HUES6 (cell line): Measurements from ENCODE around the gene PIM3.
A peak's percentile ranks its signal among the peaks of the same experiment; 100 is the strongest.
"Not testable (repeated sequence)": the region's sequence is repeated elsewhere in the genome, so short reads cannot be mapped to it uniquely, and the experiment has no call there.

ENCODE experiments used
- H3K27ac ChIP-seq: 2 replicates; pipeline ENCODE4 v1.7.0; 2013; ENCODE audit warnings: low read depth, mild to moderate bottlenecking, low read length, inconsistent platforms
- H3K27me3 ChIP-seq: 2 replicates; pipeline ENCODE4 v1.6.1; 2013; ENCODE audit warnings: low read length; ENCODE audit not compliant: control insufficient read depth, insufficient read depth
- H3K36me3 ChIP-seq: 2 replicates; pipeline ENCODE4 v1.6.1; 2013; ENCODE audit warnings: low read length; ENCODE audit not compliant: control insufficient read depth, insufficient read depth
- H3K4me1 ChIP-seq: 2 replicates; pipeline ENCODE4 v1.6.1; 2013; ENCODE audit warnings: low read length; ENCODE audit not compliant: control insufficient read depth, insufficient read depth
- H3K4me3 ChIP-seq: 2 replicates; pipeline ENCODE4 v1.5.1; 2013; ENCODE audit warnings: low read depth, low read length
- H3K9ac ChIP-seq: one replicate; pipeline ENCODE4 v1.6.1; 2013; ENCODE audit warnings: mild to moderate bottlenecking, low read length
- H3K9me3 ChIP-seq: 2 replicates; pipeline ENCODE4 v1.6.1; 2013; ENCODE audit warnings: low read depth, low read length; ENCODE audit not compliant: control insufficient read depth, insufficient read depth

The PIM3 gene

GRCh38 chr22:49983148-49984042, 22.8 kb downstream of the PIM3 start:
- Histone ChIP-seq H3K9me3 (peaks cover 5% of the 10 kb centered on the region), H3K27ac (no peak overlapping the region), H3K9ac (no peak overlapping the region), H3K27me3 (peaks cover 34% of the 10 kb centered on the region), H3K4me1 (0 out of 2 replicates have a peak, but pooled peaks cover 3% of the 10 kb centered on the region), H3K4me3 (peak overlapping the region; percentile 49), H3K36me3 (no peaks in the 10 kb centered on the region)

- Histone ChIP-seq H3K4me1 (0 out of 2 replicates have a peak, but pooled peaks cover 3% of the 10 kb centered on the region), H3K27ac (no peak overlapping the region), H3K36me3 (no peaks in the 10 kb centered on the region), H3K27me3 (peaks cover 34% of the 10 kb centered on the region), H3K9ac (no peak overlapping the region), H3K9me3 (peaks cover 21% of the 10 kb centered on the region), H3K4me3 (no peak overlapping the region)
These were observed 25.8 kb downstream of the PIM3 start for GRCh38 chr22:49986325-49986724.

- peaks cover 26% of the 10 kb centered on the region for H3K9me3 ChIP-seq
- not testable (repeated sequence) for H3K9ac ChIP-seq, H3K4me1 ChIP-seq, H3K36me3 ChIP-seq, H3K4me3 ChIP-seq, H3K27ac ChIP-seq
- H3K27me3 ChIP-seq, result peaks cover 11% of the 10 kb centered on the region; the same call in 1 of the 2 replicates
These were observed 29.3 kb downstream of the PIM3 start for GRCh38 chr22:49989826-49990225.

- no peak overlapping the region for H3K27ac ChIP-seq
- H3K27me3 ChIP-seq, result peaks cover 1% of the 10 kb centered on the region; the same call in 1 of the 2 replicates
- no peak overlapping the region for H3K4me3 ChIP-seq
These were observed 30.6 kb downstream of the PIM3 start for GRCh38 chr22:49991167-49991566.

GRCh38 chr22:49991907-49992533, 31.4 kb downstream of the PIM3 start:
- Histone ChIP-seq H3K27ac (no peak overlapping the region), H3K4me1 (no peaks in the 10 kb centered on the region), H3K9me3 (peaks cover 23% of the 10 kb centered on the region), H3K4me3 (no peak overlapping the region), H3K9ac (no peak overlapping the region), H3K27me3 (no peaks in the 10 kb centered on the region), H3K36me3 (no peaks in the 10 kb centered on the region)

More at GRCh38 chr22:49991167-49991566, 30.6 kb downstream of the PIM3 start:
- Histone ChIP-seq H3K9ac (no peak overlapping the region), H3K4me1 (no peaks in the 10 kb centered on the region), H3K9me3 (peaks cover 25% of the 10 kb centered on the region), H3K36me3 (no peaks in the 10 kb centered on the region)

- H3K4me1 ChIP-seq, result no peaks in the 10 kb centered on the region
These were observed 32.5 kb downstream of the PIM3 start for GRCh38 chr22:49992921-49993648.

GRCh38 chr22:49993649-49994360, 33.2 kb downstream of the PIM3 start:
- H3K4me3 ChIP-seq, result no peak overlapping the region
- no peak overlapping the region for H3K9ac ChIP-seq
- H3K36me3 ChIP-seq, result no peaks in the 10 kb centered on the region
- no peak overlapping the region for H3K27ac ChIP-seq
- H3K9me3 ChIP-seq, result peaks cover 18% of the 10 kb centered on the region
- H3K4me1 ChIP-seq, result no peaks in the 10 kb centered on the region
- H3K27me3 ChIP-seq, result no peaks in the 10 kb centered on the region

More at GRCh38 chr22:49992921-49993648, 32.5 kb downstream of the PIM3 start:
- no peak overlapping the region for H3K27ac ChIP-seq
- H3K4me3 ChIP-seq, result no peak overlapping the region
- no peak overlapping the region for H3K9ac ChIP-seq
- no peaks in the 10 kb centered on the region for H3K27me3 ChIP-seq
- no peaks in the 10 kb centered on the region for H3K36me3 ChIP-seq
- H3K9me3 ChIP-seq, result peaks cover 23% of the 10 kb centered on the region

- H3K27ac ChIP-seq, result no peak overlapping the region
- H3K4me3 ChIP-seq, result no peak overlapping the region
- peaks cover 18% of the 10 kb centered on the region for H3K9me3 ChIP-seq
- peaks cover 4% of the 10 kb centered on the region; the same call in 1 of the 2 replicates for H3K4me1 ChIP-seq
- H3K27me3 ChIP-seq, result no peaks in the 10 kb centered on the region
- H3K36me3 ChIP-seq, result no peaks in the 10 kb centered on the region
- H3K9ac ChIP-seq, result no peak overlapping the region
These were observed 33.9 kb downstream of the PIM3 start for GRCh38 chr22:49994361-49995040.

GRCh38 chr22:49995041-49995360, 34.4 kb downstream of the PIM3 start:
- Histone ChIP-seq H3K4me1 (peaks cover 4% of the 10 kb centered on the region; the same call in 1 of the 2 replicates), H3K9ac (no peak overlapping the region), H3K9me3 (peaks cover 15% of the 10 kb centered on the region), H3K27me3 (peaks cover 4% of the 10 kb centered on the region), H3K4me3 (no peak overlapping the region), H3K27ac (no peak overlapping the region), H3K36me3 (no peaks in the 10 kb centered on the region)
